Stimulated activated CD8-positive, alpha-beta memory T cell treated with anti-CD3 and anti-CD28 coated beads, Interleukin-12 subunit alpha, Interleukin-12 subunit beta, amount 100 ng/mL, for 24 hours (primary cell): Measurements from ENCODE around the gene ANKRD37.
"Not testable (repeated sequence)": the region's sequence is repeated elsewhere in the genome, so short reads cannot be mapped to it uniquely, and the experiment has no call there.

ENCODE experiments used
- DNase-seq: peaks from one replicate; pipeline ENCODE4 v3.0.0-alpha.2; 2020; ENCODE audit errors: extremely low read depth

ANKRD37 gene

GRCh38 chr4:185396724-185397385 lies at the start of gene ANKRD37:
TSS of gene ANKRD37 (plus strand) at chr4:185396841. CDS start at chr4:185396924, 83 bp downstream.
- DNase-seq, result no peak

DNA sequence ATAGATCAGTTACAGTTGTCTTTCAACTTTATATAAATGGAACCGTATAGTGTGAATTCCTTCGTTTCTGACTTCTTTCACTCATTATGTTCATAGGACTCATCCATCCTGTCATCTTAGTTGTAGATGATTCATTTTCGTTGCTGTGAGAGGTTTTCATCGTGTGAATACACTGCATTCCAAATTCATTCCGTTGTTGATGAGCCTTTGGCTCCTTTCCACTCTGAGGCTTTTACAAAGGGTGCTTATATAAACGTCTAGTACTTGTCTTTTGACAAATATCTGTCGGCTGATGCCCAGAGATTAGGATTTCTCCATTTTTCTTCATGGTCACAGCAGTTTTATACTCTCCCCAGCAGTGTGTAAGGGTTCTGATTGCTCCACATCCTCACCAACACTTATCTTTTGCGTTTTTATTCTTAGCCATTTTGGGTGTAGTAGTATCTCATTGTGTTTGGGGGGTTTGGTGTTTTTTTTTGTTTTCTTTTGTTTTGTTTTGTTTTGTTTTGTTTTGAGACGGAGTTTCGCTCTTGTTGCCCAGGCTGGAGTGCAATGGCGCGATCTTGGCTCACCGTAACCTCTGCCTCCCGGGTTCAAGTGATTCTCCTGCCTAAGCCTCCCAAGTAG lies 49.6 kb upstream of the ANKRD37 start:
- DNase-seq, result no peak

DNA sequence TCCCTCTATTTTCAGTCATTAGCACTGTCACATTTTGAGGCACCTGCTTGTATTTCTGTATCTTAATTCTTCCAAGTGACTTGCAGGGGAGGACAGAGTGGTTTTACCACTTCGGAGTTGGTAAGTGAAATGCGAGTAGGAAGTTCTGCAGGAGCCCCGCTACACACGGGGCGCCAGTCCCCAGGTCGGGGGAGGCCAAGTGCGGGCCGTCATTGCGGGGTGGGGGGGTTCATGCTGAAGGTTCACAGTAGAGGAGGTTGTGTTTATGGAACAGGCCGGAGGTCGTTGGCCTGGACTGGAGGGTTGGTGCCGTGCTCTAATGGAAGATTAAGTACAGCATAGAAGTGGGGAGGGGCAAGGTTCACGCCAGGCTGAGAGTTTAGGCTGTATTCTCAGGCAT lies 45.0 kb upstream of the ANKRD37 start:
- no peak for DNase-seq

- no peak for DNase-seq
These were observed 44.4 kb upstream of the ANKRD37 start for GRCh38 chr4:185352202-185352601.

DNA sequence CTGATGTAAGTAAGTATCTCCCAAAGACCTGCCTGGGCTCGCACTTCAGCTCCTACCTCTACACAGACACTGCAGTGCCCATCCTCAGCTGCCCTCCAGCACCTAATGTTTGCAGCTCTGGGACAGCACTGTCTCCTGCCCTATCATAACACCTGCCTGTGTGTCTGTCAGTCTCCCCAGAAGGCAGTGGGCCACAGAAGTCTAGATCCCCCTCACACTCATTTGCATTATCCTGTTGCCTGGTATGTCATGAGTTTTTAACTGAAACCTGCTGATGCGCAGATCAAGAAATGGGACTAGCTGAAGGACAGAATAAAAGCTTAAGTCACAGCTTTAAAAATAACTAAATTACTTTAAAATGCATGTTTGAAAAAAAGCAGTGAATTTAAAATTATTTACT lies 43.9 kb upstream of the ANKRD37 start:
- DNase-seq, result no peak

- no peak for DNase-seq
These were observed 39.4 kb upstream of the ANKRD37 start for GRCh38 chr4:185357211-185357610.

- DNase-seq, result no peak
These were observed 38.8 kb upstream of the ANKRD37 start for GRCh38 chr4:185357733-185358440.

- no peak for DNase-seq
These were observed 38.1 kb upstream of the ANKRD37 start for GRCh38 chr4:185358514-185358913.

GRCh38 chr4:185358959-185359358 lies 37.7 kb upstream of the ANKRD37 start:
- no peak for DNase-seq

- DNase-seq, result no peak
These were observed 36.7 kb upstream of the ANKRD37 start for GRCh38 chr4:185359767-185360446.

DNA sequence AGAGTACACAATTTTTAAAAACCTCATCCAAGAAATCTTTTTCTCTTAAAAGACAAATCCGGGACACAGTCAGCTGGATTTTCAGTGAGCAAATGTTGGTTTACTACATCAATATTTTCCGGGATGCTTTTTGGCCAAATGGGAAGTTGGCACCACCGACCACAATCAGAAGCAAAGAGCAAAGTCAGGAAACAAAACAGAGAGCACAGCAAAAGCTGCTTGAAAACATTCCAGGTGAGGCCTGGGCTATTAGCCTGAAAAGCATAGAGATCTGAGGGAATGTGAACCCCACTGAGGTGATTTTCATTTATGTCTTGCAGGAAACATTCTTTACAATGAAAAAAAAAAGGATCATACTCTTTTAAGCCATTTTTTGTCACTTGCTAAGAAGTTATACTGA lies 34.8 kb upstream of the ANKRD37 start:
- DNase-seq, result no peak

- not testable (repeated sequence) for DNase-seq
These were observed 34.1 kb upstream of the ANKRD37 start for GRCh38 chr4:185362570-185362969.

DNA sequence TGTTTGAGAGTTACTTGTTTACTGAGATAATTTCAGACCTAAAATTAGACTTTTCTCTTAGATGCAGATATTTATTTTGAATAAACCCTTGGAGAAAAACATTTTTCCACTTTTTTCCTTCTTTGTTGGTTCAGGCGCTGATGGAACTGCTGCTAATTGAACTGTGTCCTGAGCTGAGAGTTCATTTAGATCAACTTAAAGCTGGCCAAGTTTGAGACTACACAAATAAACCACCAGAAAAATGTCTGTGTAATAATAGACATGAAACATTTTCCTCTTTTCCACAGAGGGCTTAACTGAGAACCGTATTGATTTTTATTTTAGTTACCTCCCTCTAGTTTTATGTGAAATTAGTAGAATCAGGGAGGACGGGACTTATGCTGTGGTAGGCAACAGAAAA lies 33.4 kb upstream of the ANKRD37 start:
- no peak for DNase-seq

GRCh38 chr4:185364886-185365285 lies 31.8 kb upstream of the ANKRD37 start:
- no peak for DNase-seq

- DNase-seq, result no peak
These were observed 26.9 kb upstream of the ANKRD37 start for GRCh38 chr4:185369731-185370130.

GRCh38 chr4:185370268-185370949 lies 26.2 kb upstream of the ANKRD37 start:
- DNase-seq, result no peak

DNA sequence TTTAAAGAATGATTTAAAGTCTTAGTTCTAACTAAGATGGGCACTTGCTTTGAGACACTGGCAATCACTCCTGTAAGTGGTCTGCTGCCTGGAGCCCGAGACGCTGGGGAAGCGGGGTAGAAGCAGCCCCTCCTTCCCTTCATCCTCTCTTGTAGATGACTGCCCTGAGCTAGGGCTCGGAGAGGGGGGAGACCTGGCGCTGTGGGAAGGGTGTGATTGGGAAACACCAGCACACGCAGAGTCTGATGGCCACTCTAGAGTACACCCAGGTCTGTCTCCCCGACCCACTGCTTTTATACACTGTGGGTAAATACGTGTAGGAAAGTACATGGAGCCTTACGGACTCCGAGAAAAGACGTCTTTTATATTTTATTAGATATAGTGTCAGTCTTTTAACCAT lies 24.9 kb upstream of the ANKRD37 start:
- no peak for DNase-seq

DNA sequence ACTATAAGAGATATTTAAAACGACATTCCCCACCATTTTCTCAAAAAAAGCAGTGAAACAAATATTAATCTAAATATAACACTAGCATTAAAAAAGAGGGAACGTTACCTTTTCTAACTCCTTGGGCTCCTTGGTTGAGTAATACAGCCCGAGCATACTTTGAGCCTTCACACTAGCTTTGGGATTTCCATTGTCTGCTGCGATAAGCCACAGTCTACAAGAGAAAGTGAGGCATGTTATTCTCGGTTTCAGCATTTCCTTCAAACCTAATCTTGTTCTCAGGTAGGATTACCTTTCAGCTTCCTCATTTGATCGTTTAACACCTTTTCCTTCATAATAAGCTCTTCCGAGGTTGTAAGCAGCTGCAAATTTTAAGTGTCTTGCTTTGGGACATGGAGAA lies 22.6 kb upstream of the ANKRD37 start:
- no peak for DNase-seq

DNA sequence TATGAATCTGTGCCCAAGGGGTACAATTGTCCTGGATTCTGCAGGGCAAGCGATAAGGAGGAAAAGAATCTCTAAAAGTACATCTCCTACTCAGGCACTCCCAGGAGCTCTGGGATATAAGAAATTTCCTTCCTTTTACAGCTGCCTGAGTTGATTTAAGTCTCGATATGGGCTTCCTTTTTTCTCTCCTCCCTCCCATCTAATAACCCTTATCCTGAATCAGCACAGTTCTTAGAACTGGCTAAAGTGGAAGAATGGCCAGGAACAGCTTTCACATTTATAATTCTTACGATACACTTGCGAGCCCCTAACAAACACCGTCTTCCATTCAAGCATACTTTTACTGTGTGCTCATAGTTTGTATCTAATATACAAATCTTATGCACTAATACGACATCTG lies 22.1 kb upstream of the ANKRD37 start:
- DNase-seq, result no peak

DNA sequence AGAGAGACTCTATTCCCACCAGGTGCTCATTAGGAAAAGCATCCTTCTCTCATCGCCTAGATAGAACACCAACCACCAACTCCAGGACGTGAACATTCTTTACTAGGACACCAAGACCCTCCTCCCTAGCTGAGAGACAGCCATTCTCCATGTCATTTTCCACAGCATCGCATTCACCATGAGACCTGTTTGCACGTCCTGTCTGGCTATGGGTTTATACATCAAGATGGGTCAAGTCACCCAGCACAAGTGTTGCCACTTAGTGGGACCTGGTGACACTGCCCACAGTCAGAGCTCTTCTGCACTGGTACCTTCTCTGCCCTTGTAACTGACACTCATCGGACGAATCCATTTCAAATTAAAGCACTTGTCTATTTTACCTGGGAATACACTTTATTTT lies 18.4 kb upstream of the ANKRD37 start:
- no peak for DNase-seq

DNA sequence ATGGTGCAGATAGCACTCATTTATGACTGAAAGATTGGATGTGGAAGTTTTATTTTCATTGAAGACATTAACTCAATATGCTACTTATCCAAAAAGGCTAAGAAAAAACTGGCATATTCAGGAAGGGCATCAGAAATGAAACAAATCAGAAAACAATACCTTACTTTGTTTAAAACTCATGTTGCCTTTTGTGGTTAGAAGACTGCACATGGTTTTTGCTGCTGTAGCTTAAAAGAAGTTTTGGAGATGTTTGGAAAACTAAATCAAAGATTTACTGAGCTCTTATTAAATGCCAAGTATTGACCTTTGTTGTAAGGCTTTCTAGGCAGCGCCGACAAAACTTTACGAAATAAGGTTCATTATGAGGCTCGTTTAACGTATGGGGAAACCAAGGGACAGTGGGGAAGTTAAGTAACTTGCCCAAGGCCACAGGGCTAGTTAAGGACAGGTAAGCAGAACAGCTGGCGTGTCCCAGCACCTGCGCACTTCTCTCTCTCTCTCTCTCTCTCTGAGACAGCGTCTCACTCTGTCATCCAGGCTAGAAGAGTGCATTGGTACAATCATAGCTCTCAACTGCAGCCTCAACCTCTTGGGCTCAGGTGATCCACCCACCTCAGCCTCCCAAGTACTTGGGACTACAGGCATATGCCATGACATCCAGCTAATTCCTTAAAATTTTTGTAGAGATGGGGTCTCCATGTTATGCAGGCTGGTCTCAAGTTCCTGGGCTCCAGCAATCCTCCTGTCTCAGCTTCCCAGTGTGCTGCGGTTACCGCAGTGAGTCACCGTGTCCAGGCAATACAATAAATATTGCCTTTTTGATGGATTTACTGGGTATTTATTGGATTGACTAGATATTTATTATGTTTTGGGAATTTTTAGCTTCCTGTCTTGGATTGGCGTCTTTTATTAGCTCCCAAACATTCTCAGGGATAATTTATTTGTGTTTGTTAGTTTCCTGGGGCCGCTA lies 17.0 kb upstream of the ANKRD37 start:
- no peak for DNase-seq
